ENCODE data around the gene MSRB1. TPM values are rescaled to one million over a fixed set of nuclear protein-coding genes. Genes with fewer than 3 reads are reported as not detected.

Gene MSRB1
- total and polyA plus RNA-seq, 2 of the 8 experiments (the other 6 are each of a cell fraction or from before 2014, with no cell fraction given) = 28.2 to 51.4 TPM

GRCh38 chr16:1979271-1980029, 36.5 kb upstream of the MSRB1 start (continued):
- TF ChIP-seq, protein P1, sequence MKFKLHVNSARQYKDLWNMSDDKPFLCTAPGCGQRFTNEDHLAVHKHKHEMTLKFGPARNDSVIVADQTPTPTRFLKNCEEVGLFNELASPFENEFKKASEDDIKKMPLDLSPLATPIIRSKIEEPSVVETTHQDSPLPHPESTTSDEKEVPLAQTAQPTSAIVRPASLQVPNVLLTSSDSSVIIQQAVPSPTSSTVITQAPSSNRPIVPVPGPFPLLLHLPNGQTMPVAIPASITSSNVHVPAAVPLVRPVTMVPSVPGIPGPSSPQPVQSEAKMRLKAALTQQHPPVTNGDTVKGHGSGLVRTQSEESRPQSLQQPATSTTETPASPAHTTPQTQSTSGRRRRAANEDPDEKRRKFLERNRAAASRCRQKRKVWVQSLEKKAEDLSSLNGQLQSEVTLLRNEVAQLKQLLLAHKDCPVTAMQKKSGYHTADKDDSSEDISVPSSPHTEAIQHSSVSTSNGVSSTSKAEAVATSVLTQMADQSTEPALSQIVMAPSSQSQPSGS (IDR thresholded peaks at IDR 0.05; ENCODE audit: low read length) = no peak; the same call in 1 of the 2 replicates
- TF ChIP-seq MAX (IDR thresholded peaks at IDR 0.05) (peak; percentile 36; the same call in 1 of the 2 replicates), TAF7 (optimal IDR thresholded peaks at IDR 0.05; ENCODE audit: borderline replicate concordance, low read depth, low read length) (peak; percentile 14), POLR2A (IDR thresholded peaks at IDR 0.05; ENCODE audit: control extremely low read depth in 1 of 2, low read depth in 2 of 2, low read length in 2 of 2) (peak in 1 of 2 experiments; percentile 22; a peak in 1 of 3 replicates), ZNF274 (IDR thresholded peaks at IDR 0.05; ENCODE audit: borderline replicate concordance, extremely low read depth, low read length) (no peak), KDM1A (IDR thresholded peaks at IDR 0.05; ENCODE audit: borderline replicate concordance, low read length) (no peak)

All from H1 (cell line).